ENCODE measurements around the gene CEP57L1.
"Not testable (repeated sequence)": the region's sequence is repeated elsewhere in the genome, so short reads cannot be mapped to it uniquely, and the experiment has no call there.

CEP57L1 gene

DNA sequence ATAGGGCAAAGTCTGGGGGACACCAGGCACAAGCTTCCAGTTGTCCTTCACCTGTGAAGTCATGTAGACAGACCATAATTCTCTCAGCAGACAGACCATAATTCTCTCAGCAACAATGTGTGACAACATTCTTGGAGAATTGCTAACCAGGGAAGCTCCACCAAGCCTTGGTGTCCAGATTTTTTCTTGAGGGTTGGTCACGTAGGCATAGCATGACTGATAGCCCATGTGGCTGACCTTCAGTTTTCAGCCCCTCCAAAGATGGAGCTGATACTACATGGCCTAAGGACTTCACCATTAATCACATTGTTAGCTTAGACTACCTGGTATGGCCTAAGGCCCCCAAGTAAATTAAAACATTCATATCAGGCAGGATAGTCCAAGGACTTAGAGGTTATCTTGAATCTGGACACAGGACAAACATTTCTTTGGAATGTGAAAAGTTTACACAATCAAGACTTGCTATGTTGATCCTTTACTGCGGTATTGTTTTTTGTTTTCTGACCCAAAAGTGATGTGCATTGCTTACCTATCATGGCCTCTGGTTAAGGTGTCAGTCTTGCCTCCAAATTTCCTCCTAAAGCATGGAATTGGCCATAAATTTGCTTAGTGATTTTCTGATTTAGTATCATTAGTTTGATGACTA lies 76.9 kb downstream of the CEP57L1 start:
- no peak for DNase-seq (ENCODE audit: low read depth)

DNA sequence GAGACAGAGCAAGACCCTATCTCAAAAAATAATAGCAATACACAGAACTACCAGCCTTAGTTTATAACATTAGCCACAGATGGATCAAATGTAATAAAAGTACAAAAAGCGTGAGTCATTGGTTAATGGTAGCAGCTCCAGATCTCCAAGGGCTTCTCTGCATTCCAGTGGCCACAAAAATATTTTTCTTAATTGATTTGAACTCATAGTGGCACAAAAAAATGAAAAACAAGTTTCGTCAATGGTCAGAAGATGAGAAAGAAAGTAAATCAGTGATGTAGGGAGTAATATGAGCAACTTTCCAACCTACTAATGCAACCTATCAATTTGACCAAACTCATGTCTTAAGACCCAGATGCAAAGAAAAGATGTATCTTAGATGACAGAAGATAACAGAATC lies 79.6 kb downstream of the CEP57L1 start:
- no peak for DNase-seq (ENCODE audit: low read depth)

DNA sequence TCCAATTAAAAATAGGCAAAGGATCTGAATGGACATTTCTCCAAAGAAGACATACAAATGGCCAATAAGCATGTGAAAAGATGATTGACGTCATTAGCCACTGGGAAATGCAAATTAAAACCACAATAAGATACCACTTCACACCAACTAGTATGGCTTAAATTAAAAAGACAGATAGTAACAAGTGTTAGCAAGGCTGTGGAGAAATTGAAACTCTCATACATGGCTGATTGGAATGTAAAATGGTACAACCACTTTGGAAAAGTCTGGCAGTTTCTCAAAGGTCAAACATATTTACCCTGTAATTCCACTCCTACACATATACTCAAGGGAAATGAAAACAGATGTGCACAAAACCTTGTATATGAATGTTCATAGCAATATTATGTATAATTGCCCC lies 83.6 kb downstream of the CEP57L1 start:
- no peak for DNase-seq (ENCODE audit: low read depth)

DNA sequence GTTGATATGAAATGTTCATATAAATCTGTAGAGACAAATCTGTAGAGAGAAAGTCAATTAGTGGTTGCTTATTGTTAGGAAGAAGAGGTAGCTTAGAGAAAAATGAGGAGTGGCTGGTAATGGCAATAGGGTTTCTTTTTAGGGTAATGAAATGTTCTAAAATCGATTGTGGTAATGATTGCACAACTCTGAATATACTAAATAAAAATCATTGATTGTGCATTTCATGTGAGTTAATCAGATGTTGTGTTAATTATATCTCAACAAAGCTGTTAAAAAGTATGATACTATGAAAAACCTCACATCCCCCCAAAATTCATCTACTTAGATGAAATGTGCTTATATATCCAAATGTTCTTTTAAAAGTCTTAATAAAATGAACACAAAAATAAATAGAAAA lies 84.2 kb downstream of the CEP57L1 start:
- DNase-seq (ENCODE audit: low read depth), result no peak

DNA sequence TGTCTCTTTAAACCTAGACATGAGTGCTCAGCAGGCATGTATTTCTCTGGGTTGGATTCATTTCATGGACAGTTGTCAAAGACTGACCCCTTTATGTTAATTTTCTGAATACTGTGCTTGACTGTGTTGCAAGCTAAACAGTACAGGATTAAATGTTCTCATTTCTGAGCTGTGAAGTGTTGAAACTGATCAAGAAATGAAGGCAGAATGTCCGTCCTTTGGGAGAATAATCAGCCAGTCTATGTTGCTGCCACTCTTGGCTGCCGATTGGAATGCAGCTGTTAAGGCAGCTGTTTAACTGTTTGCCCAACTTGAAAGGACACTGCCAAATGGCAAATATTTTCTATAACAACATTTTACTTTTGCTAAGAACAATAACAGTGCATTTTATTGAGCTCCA lies 87.3 kb downstream of the CEP57L1 start:
- no peak for DNase-seq (ENCODE audit: low read depth)

DNA sequence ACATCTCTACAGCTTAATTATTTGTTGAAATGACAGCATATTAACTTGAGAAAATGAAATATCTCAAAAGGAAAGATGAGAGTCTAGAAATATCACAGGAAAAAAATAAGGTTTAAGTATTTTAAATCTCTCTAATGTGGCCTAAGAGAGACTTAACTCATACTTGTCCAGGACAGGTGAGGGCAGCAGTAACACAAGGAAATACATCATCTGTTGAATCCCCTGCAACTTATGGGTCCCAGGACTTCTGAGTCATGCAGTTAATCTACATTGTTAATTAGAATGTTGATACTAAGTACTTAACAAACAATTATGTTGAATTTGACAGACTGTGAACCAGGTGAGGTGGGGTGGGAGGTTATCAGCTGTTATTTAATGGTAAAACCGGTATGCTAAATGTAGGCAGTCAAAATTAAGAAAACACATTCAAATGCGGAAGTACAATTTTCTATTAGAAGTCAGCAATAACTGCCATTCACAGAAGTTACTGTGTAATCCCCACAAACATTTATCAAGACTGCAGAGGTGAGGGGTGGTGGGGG lies 87.9 kb downstream of the CEP57L1 start:
- DNase-seq (ENCODE audit: low read depth), result no peak

DNA sequence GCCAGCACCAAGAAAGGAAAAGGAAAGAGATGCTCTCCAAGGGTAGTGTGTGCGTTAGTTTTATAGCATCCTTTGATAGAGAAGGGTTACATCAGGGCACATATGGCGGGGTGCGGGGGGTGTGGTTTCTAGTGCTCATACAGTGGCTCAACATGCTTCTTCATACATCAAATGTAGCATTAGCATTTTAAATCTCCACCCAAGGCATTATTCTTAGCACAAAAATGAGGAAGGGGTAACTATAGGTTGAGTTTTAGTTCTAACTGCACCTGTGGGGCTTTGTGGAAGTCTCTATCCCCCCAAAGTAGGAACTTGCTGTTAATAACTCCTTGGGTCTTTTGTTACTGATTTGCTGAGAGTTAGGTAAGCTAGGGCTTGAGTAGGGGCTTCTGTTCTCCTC lies 89.3 kb downstream of the CEP57L1 start:
- no peak for DNase-seq (ENCODE audit: low read depth)

DNA sequence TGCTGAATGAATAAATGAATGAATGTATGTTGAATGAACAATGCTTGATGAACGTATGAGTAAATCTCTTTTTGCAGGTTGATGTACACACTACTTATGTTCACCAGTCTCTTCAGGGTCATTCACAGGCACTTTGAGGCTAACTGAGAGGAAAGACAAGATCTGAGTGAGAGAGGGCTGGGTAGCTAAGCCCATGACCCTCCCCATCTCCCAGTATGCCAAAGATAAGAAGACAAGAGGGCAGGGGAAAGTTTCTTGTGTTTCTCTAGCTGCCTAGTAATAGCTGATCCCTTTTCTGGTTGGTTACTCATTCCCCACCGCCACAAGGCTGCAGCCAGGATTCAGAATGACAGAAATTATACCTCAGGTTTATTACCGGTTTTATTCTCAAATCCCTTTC lies 90.7 kb downstream of the CEP57L1 start:
- no peak for DNase-seq (ENCODE audit: low read depth)

DNA sequence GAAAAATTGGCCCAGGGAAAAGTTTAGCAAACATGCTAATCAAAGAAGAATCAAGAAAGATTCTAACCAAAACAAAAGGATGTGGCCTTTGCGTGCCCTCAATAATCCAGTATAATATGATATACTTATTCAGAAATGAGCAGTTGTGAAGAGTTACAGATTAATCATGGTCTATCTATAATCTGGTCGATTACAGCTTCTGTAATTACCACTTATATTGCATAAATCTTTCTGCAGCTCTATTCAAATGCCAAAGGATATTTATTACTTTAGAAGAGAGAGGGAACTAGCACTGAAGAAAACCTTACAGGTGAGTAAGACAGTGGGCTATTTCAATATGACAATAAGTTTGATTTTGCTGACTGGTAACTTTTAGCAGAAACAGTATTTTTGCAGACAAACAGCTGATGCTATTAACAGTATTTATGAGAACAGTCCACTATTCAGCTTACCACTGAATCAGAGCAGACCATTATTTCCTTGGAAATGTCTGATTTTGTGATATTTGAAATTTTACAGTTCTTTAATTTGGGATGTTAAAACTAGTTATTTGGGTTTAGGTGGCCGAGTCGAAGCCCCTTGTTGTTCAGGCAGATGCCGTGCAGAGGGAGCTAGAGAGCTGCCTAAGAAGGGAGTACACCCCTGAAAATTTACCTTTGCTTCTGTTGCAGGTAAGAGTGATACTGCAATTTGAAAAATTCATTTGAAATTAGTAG lies 92.2 kb downstream of the CEP57L1 start:
- DNase-seq (ENCODE audit: low read depth), result no peak

DNA sequence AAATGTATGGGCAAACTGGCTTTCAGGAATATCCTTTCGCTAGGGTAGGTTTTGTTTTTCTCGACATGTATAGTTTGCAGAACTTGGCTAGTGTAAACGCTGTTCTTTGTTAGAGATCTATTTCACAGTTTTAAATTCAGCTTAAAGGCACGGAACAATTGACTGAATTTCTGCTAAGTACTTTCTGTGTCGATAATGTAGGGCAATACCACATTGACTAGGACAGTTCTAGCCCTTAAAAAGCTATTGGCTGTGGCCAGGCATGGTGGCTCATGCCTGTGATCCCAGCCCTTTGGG lies 92.8 kb downstream of the CEP57L1 start:
- DNase-seq (ENCODE audit: low read depth), result no peak

DNA sequence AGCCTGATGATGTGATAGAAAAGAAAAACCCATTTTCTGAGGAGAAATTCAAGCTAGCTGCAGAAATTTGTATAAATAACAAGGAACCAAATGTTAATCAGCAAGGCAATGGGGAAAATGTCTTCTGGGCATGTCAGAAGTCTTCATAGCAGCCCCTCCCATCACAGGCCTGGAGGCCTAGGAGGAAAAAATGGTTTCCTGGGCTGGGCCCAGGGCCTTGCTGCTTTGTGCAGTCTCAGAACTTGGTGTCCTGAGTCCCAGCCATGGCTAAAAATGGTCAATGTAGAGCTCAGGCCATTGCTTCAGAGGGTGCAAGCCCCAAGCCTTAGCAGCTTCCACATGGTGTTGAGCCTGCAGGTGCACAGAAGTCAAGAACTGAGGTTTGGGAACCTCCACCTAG lies 96.1 kb downstream of the CEP57L1 start:
- DNase-seq (ENCODE audit: low read depth), result not testable (repeated sequence)

DNA sequence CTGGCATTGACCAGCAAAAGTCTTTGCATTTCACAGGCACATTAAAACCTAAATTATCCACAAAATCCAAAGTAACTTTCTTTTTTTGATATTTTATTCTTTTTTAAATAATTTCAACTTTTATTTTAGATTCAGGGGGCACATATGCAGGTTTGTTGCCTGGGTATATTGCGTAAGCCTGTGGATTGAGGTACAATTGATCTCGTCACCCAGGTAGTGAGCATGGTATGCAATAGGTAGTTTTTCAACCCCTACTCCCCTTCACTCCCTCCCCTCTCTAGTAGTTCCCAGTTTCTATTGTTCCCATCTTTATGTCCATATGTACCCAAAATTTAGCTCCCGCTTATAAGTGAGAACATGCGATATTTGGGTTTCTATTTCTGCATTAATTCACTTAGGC lies 97.6 kb downstream of the CEP57L1 start:
- DNase-seq (ENCODE audit: low read depth), result no peak

DNA sequence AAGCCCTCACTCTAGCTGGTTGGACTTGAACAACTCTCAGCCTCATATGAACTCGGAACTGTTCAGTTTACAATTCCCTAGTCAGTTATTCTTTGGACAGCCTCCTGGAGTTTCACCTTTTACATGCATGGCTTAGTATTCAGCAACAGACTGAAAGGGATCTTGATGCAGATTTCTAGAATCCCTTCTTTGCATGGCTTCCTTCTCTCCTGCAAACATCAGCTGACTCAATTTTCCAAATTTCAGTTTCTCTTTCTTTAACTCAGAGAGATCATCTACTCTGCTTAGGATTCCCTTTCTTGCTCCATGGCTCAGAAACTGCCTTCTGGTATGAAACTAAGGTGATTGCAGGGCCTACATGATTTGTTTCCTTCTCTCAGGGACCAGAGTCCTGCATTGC lies 99.6 kb downstream of the CEP57L1 start:
- DNase-seq (ENCODE audit: low read depth), result no peak

DNA sequence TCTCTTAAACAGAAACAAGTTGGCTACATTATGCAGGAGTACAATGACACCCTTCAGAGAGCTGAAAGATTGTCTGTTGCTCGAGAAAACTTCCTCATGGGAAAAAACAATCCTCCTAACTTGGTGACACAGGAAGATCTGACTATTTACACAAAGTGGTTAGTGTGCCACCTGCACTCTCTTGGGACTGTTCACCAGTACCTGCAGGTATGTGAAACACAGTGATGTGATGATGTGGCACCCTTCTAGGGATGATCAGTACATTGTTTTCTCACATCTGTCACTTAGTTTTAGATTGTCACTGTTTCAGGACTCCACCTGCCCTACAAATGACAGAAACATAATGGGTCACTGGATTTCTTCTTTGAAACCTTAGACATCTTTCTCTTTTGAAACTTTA lies 101.8 kb downstream of the CEP57L1 start:
- DNase-seq (ENCODE audit: low read depth), result no peak

DNA sequence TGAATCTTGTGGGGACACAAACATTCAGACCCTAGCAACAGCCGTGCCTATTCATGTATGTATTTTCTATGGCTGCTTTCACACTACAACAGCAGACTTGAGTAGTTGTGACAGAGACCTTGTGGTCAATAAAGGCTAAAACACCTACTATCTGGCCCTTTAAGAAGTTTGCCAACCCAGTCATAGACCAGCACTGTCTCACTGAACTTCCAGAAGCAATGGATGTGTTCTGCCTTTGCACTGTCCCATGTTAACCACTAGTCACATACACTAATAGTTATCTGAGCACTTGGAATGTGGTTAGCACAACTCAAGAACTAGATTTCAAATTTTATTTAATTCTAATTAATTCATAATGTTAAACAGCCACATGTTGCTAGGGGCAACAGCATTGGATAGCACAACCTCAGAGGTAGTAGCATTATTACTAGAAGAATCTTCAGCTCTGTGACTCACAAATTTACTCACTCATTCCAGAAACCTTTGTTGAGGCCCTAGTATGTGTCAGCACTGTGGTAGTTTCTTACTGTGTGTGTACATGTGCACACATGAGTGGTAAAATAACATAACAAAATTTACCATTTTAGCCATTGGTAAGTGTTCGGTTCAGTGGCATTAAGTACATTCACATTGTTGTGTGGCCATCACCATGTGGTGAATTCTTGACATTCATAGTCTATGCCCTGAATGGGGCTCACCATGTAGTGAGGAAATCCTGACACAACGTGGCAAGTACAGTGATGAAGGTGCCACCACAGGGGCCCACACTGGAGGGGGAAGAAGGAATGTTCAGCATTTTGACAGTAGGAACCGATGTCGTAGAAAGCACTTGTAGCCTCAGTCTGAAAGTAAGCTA lies 107.3 kb downstream of the CEP57L1 start:
- DNase-seq (ENCODE audit: low read depth), result no peak

DNA sequence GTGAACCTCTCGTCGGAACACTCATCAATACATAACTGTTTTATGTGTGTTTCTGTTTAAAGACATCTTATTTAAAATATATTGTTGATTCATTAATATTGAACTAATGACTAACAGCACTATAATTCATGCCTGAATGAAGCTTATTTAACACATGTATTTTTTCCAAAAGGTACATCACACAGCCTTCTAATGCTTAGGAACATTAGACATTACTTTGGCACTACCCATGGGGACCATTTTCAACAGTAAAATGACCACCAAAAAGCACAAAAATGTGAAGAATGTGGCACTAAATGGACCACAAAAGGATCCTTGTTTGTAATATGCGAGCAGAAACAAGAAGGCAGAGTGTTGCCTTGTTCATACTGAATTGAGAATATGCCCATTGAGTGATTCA lies 109.2 kb downstream of the CEP57L1 start:
- no peak for DNase-seq (ENCODE audit: low read depth)

DNA sequence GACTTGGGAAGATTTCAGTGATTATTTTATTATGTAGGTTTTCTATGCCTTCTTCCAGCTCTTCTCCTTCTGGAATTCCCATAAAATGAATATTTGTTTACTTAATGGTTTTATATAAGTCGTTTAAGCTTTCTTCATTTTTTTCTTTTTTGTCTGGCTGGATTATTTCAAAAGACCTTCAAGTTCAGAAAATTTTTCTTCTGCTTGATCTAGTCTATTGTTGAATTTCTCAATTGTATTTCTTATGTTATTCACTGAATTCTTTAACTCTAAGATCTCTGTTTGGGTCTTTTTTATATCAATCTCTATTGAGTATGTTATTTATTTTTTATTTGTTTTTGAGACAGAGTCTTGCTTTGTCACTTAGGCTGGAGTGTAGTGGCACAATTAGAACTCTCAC lies 117.4 kb downstream of the CEP57L1 start:
- DNase-seq (ENCODE audit: low read depth), result no peak
